Measurements from ENCODE around the gene BRMS1.
A peak's percentile ranks its signal among the peaks of the same experiment; 100 is the strongest.

Gene BRMS1

DNA sequence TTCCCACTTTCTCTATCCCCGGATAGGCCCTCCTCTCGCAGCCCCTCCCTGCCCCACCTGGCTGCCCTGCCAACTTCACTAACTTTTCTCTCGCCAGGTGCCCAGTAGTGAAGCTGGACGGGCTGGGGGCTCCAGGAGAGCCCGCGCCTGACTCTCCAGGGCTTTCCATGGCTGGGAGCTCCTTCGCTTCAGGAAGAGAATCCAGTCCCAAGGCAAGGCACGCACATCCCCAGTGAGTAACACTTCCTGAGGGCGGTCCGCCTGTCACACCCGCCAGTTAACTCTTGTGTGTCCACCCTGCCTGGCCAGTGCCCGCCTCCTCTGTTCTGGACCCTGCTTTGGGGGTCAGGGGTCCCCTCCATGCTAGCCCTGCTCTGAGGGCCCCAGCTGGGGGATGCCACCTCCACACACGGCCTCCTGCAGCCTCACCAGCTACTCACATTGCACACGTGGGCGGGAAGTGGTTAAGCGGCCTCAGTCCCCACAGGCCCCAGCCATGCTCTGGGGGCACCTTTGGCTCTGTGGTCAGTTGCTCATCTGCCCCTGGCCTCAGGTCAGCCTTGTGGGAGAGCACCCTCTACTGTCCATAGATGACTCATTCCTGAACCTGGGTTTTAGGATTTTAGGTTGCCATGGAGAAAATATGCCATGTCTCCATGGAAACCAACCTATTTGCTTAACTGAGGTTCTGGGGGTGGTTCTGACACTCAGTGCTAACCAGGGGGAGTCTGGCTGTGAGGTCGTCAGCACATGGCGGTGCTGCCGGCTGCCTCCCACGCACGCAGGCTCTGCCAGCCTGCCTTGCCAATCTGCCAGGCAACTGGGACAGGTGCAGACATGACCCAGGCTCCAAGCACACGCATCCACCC is 8.4 kb downstream of the BRMS1 start, which contains the start of gene RIN1:
RIN1 (minus strand) TSS at position 201 of the 869 bp plus-strand sequence; CDS start at position 169, 32 bp downstream.
- DNase-seq, result peak; percentile 38

DNA sequence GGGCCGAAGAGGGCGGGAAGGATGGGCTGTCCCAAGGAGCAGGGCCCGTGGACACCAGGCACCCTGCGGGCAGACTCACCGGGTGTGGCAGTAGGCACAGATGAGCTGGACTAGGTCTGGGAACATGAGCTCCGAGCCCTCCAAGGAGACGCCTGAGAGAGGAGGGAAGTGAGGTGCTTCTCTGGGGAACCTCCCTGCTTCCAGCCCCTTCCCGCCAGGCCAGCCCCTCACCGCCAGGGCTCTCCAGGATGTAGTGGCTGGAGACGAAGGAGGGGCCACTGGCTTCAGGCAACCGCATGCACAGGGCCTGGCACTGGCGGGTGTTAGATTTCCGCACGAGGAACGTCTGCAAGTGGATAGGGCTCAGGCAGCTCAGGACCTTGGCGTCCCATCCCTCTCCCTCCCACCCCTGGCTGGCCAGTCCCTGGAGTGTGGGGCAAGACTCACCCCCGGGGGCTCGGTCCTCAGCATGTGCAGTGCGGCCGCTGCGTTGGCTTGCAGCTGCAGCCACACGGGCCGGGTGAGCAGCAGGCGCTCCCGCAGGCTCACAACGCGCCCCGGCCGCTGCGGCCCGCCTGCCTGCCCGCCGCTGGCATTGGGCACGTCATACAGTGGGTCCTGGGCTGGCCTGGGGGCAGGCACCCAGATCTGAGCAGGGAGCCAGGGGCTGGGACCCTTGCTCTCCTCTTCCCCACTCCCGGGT is 9.2 kb downstream of the BRMS1 start:
- DNase-seq, result no peak

- no peak for DNase-seq
Measured at GRCh38 chr11:66334605-66335442, 10.1 kb downstream of the BRMS1 start.

- no peak for DNase-seq
Measured at GRCh38 chr11:66333896-66334604, 10.9 kb downstream of the BRMS1 start.

- DNase-seq, result no peak
Measured at GRCh38 chr11:66333220-66333877, 11.6 kb downstream of the BRMS1 start.

- DNase-seq, result no peak
Measured at GRCh38 chr11:66332371-66333219, 12.3 kb downstream of the BRMS1 start.

DNA sequence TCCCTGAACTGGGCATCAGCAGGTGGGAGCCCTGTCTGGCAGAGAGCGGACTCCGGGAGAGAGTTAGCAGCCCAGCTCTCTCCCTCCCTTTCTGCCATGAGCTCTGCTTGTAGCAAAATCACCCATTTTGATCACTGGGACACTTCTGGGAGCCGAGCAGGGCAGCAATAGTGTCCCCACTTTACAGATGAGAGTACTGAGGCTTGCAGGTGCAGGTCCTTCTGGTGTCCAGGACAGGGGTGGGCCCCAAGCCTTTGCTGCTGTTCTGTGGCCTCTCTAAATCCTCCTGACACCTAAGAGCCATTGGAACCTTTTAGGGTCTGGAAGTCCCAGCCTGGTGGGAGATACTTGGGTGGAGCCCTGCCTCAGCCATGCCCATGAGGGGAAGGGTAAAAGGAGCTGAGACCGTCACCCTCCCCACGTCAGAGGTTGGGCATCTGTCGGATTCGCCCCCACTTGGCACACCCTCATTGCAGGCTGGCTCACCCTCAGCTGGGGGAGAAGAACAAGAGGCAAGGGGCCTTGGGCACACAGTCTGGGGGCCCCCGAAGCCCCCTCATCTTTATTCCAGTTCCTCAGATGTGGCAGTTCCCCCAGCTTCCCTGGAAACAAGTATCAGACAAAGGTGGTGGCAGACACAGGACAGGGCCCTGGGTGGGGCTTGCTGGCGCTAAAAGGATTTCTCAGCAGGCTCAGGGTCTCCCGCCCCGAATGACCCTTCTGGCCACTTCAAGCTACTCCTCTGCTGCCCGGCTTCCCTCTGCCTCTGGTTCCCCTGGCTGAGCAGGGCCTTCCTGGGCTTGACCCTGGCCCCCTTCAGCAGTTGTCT is 13.1 kb downstream of the BRMS1 start:
- DNase-seq, result no peak

DNA sequence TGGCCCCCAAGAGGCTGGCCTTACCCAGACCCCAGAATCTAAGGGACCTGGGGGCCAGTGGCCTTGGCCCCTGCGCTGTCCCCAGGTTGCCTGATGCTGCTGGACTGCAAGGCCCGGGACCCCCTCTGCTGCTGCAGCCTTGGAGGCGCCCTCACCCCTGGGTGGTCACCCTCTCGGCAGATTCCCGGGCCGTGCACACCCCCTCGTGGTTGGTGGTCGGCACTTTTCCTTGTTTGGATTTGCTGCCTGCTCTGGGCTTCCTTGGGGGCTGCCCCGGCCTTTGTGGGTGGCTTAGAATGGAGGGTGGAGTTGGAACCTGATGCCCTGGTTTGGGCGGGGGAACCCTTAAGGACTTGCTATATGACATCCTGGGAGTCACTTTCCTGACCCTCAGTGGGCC is 14.0 kb downstream of the BRMS1 start:
- no peak for DNase-seq

DNA sequence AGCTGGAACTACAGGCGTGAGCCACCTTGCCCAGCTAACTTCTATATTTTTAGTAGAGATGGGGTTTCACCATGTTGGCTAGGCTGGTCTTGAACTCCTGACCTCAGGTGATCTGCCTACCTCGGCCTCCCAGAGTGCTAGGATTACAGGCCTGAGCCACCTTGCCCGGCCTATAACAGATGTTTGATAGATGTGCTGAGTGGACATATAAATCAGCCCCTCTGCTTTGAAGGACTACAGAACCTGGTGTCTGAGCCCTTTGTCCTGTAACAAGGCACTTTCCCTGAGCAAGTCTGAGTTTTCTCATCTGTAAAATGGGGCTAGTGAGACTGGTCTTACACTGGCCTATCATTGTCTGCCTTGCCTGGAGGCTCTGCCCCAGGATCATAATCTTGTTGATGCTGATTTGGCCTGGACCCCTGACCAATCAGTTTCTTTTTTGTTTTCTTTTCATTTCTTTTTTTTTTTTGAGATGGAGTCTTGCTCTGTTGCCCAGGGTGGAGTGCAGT is 15.7 kb downstream of the BRMS1 start:
- DNase-seq, result no peak

DNA sequence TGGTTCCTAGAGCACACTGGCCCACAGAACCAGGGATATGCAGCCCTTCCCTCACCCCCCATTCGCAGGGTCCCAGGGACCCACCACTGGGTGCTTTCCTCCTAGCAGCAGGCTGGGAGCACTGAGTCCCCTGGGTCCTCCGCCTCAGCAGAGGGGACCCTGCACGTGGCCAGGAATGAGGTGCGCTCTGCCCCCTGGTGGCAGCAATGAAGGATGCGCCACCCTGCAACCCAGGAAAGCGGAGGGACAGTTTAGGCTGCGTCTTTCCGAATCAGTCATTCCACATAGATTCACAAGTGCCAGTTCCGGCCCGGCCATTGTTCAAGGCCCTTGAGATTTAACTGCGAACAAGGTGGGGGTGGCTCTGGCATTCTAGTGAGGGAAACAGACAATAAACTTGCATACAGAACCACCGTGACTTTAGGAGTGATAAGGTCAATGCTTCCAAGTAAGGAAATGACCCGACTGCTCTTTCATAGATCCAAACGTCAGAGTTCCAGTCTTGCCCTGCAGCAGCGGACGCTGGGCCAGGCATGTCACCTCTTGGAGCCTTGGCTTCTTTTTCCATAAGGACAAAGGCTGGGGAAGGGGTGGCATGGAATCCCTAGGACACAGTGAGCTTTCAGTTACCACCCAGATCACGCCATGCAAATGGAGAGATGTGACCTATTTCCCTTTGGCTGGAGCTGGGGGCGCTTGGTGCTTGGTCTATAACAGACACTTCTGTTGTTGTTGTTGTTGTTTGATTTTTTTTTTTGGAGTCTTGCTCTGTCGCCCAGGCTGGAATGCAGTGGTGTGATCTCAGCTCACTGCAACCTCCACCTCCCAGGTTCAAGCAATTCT is 16.4 kb downstream of the BRMS1 start:
- DNase-seq, result peak; percentile 82

DNA sequence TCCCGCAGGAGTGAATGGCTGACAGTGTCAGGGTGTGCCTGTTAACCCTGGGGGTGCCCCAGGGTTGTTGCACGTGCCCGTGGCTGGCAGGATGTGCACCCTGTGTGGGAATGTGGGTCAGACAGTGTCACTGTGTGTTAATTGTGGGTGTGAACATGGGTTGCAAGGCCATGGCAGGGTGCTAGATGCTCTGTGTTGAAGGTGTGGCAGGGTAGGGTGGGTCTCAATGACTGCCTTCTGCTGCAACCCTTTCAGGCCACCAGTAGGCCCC is 16.9 kb downstream of the BRMS1 start:
- DNase-seq, result no peak

- DNase-seq, result no peak
Measured at GRCh38 chr11:66327171-66328030, 17.5 kb downstream of the BRMS1 start.

GRCh38 chr11:66326261-66327111 is 18.4 kb downstream of the BRMS1 start:
- DNase-seq, result peak; percentile 23

DNA sequence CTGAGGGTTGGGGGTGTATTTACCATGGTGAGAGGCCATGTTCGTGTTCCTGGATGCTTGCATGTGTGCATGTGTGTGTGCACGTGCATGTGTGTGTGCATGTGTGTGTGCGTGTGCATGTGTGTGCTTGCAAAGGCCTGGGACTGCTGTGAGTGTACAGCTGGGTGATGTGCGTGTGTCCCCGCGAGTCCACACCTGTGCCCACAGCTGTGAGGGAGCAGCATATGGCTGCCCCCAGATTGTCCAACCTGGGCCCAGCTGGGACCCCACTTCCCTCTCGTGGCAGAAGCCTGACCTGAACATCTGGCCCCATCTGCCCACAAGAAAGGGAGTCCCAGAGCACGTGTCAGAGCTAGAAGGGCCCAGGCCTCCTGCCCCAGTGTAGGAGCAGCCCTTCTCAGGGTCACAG is 19.6 kb downstream of the BRMS1 start:
- DNase-seq, result no peak

GRCh38 chr11:66324664-66325063 is 20.2 kb downstream of the BRMS1 start:
- no peak for DNase-seq

DNA sequence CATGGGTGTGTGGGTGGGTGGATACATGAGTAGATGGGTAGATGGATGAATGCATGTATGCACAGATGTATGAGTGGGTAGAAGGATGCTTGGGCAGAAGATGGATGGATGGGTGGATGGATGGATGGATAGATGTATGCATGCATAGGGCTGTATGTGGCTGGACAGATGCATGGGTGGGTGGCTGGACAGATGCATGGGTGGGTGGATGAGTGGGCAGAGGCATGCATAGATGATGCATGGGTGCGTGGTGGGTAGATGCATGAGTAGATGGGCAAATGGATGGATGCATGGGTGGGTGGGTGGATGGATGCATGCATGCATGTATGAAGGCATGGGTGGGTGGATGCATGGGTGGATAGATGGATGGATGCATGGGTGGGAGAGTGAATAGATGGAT is 21.2 kb downstream of the BRMS1 start:
- DNase-seq, result no peak
